GM19468 (cell line): ENCODE data around the gene FBN1.

ENCODE experiments used
- ATAC-seq: cut with Tn5 transposase; IDR thresholded peaks from one replicate; pipeline ENCODE4 v1.9.1; 2021; ENCODE audit warnings: mild to moderate bottlenecking, moderate library complexity, moderate number of reproducible peaks; ENCODE audit not compliant: unreplicated experiment; ENCODE audit errors: extremely low read depth

Gene FBN1

GRCh38 chr15:48385031-48385830, 260.3 kb downstream of the FBN1 start:
- no peak for ATAC-seq

GRCh38 chr15:48384616-48385015, 260.9 kb downstream of the FBN1 start:
- ATAC-seq: no peak

- ATAC-seq: no peak
These were observed 262.5 kb downstream of the FBN1 start for GRCh38 chr15:48383031-48383430.

GRCh38 chr15:48381861-48382260, 263.6 kb downstream of the FBN1 start:
- ATAC-seq: no peak

- no peak for ATAC-seq
These were observed 265.3 kb downstream of the FBN1 start for GRCh38 chr15:48380198-48380597.

- no peak for ATAC-seq
These were observed 269.7 kb downstream of the FBN1 start for GRCh38 chr15:48375767-48376166.

- ATAC-seq: no peak
These were observed 271.0 kb downstream of the FBN1 start for GRCh38 chr15:48374472-48374871.

GRCh38 chr15:48373821-48374451, 271.6 kb downstream of the FBN1 start:
- ATAC-seq: no peak

- no peak for ATAC-seq
These were observed 273.5 kb downstream of the FBN1 start for GRCh38 chr15:48371961-48372360.

GRCh38 chr15:48371550-48371949, 274.0 kb downstream of the FBN1 start:
- no peak for ATAC-seq

- ATAC-seq: no peak
These were observed 275.0 kb downstream of the FBN1 start for GRCh38 chr15:48370460-48370859.

GRCh38 chr15:48367483-48367882, 278.0 kb downstream of the FBN1 start:
- no peak for ATAC-seq

- ATAC-seq: no peak
These were observed 278.8 kb downstream of the FBN1 start for GRCh38 chr15:48366584-48367312.

- ATAC-seq: no peak
These were observed 279.9 kb downstream of the FBN1 start for GRCh38 chr15:48365575-48365974.

GRCh38 chr15:48363474-48363873, 282.0 kb downstream of the FBN1 start:
- no peak for ATAC-seq

GRCh38 chr15:48361685-48362084, 283.8 kb downstream of the FBN1 start:
- ATAC-seq: no peak

GRCh38 chr15:48360841-48361240, 284.7 kb downstream of the FBN1 start:
- ATAC-seq: no peak
